HG03354 (cell line): ENCODE results near the gene USP54.

Experiments
- ATAC-seq: cut with Tn5 transposase; IDR thresholded peaks from one replicate; pipeline ENCODE4 v1.9.1; 2021; ENCODE audit warnings: mild to moderate bottlenecking; ENCODE audit not compliant: unreplicated experiment, poor library complexity, severe bottlenecking

Gene USP54

GRCh38 chr10:73480158-73480557, 111.0 kb downstream of the USP54 start:
- no peak for ATAC-seq

GRCh38 chr10:73478636-73479035, 112.5 kb downstream of the USP54 start:
- ATAC-seq = no peak

- no peak for ATAC-seq
Observed at GRCh38 chr10:73471226-73471625, 119.9 kb downstream of the USP54 start.

- no peak for ATAC-seq
Observed at GRCh38 chr10:73469579-73469978, 121.6 kb downstream of the USP54 start.

- no peak for ATAC-seq
Observed at GRCh38 chr10:73467206-73467605, 123.9 kb downstream of the USP54 start.

- no peak for ATAC-seq
Observed at GRCh38 chr10:73465978-73466726, 125.0 kb downstream of the USP54 start.

GRCh38 chr10:73460897-73461296, 130.2 kb downstream of the USP54 start:
- no peak for ATAC-seq

GRCh38 chr10:73459683-73460314, 131.3 kb downstream of the USP54 start:
- no peak for ATAC-seq

GRCh38 chr10:73456187-73456890, 134.8 kb downstream of the USP54 start:
- no peak for ATAC-seq

GRCh38 chr10:73449113-73449512, 142.0 kb downstream of the USP54 start:
- no peak for ATAC-seq

GRCh38 chr10:73448384-73448783, 142.8 kb downstream of the USP54 start:
- ATAC-seq = no peak
